Nephron (organoid): ENCODE data around the gene CDKAL1.
A peak's percentile ranks its signal among the peaks of the same experiment; 100 is the strongest.

Experiments
- H3K27ac Mint-ChIP-seq, 3 experiments: 2 replicates each; pipeline ENCODE4 v1.8.0; 2020; ENCODE audit warnings: mixed read lengths in 3 of 3, mild to moderate bottlenecking in 2 of 3, moderate library complexity in 1 of 3
- H3K27me3 Mint-ChIP-seq: 2 replicates; pipeline ENCODE4 v1.8.0; 2021; ENCODE audit warnings: low read depth, mild to moderate bottlenecking, moderate library complexity, mixed read lengths
- H3K36me3 Mint-ChIP-seq: 2 replicates; pipeline ENCODE4 v1.8.0; 2020; ENCODE audit warnings: low read depth, mixed read lengths
- H3K4me1 Mint-ChIP-seq: 2 replicates; pipeline ENCODE4 v1.8.0; 2020; ENCODE audit warnings: mixed read lengths
- H3K4me3 Mint-ChIP-seq, 3 experiments: 2 replicates each; pipeline ENCODE4 v1.8.0; 2020; ENCODE audit warnings: mild to moderate bottlenecking in 3 of 3, mixed read lengths in 3 of 3, moderate library complexity in 2 of 3
- H3K9me3 Mint-ChIP-seq: 2 replicates; pipeline ENCODE4 v1.8.0; 2020; ENCODE audit warnings: mixed read lengths
- TF ChIP-seq, protein P1 (sequence below), 3 experiments: fragments of 200-600 bp; sonication (generic); IDR thresholded peaks; one replicate each; pipeline ENCODE4 v1.5.0; 2021; ENCODE audit warnings: antibody characterized with exemption in 3 of 3; ENCODE audit not compliant: unreplicated experiment in 3 of 3

Gene CDKAL1

DNA sequence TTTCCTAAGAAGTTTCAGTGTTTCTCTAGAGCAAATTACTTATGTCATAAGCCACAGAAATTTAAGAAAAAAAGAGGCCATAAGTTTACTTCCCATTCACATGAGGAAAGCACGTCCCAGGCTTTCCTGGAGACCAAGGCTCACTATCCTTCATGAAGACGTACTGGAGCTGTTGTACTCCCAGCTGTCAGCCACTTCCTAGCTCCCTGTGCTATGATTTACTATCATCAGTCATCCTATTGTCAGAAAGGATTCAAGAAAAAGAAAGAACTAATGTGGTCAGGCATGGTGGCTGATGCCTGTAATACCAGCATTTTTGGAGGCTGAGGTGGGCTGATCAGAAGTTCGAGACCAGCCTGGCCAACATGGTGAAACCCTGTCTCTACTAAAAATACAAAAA, 721.9 kb downstream of the CDKAL1 start:
- H3K9me3 Mint-ChIP-seq = peaks cover 25% of the 10 kb centered on the region
- no peak overlapping the region for H3K4me3 Mint-ChIP-seq
- TF ChIP-seq, protein P1, sequence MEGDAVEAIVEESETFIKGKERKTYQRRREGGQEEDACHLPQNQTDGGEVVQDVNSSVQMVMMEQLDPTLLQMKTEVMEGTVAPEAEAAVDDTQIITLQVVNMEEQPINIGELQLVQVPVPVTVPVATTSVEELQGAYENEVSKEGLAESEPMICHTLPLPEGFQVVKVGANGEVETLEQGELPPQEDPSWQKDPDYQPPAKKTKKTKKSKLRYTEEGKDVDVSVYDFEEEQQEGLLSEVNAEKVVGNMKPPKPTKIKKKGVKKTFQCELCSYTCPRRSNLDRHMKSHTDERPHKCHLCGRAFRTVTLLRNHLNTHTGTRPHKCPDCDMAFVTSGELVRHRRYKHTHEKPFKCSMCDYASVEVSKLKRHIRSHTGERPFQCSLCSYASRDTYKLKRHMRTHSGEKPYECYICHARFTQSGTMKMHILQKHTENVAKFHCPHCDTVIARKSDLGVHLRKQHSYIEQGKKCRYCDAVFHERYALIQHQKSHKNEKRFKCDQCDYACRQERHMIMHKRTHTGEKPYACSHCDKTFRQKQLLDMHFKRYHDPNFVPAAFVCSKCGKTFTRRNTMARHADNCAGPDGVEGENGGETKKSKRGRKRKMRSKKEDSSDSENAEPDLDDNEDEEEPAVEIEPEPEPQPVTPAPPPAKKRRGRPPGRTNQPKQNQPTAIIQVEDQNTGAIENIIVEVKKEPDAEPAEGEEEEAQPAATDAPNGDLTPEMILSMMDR (IDR thresholded peaks at IDR 0.05; ENCODE audit: unreplicated experiment in 3 of 3) = no peak
- peaks cover 7% of the 10 kb centered on the region for H3K36me3 Mint-ChIP-seq
- peaks cover 5% of the 10 kb centered on the region for H3K27me3 Mint-ChIP-seq
- H3K27ac Mint-ChIP-seq = no peak overlapping the region
- H3K4me1 Mint-ChIP-seq = no peaks in the 10 kb centered on the region

DNA sequence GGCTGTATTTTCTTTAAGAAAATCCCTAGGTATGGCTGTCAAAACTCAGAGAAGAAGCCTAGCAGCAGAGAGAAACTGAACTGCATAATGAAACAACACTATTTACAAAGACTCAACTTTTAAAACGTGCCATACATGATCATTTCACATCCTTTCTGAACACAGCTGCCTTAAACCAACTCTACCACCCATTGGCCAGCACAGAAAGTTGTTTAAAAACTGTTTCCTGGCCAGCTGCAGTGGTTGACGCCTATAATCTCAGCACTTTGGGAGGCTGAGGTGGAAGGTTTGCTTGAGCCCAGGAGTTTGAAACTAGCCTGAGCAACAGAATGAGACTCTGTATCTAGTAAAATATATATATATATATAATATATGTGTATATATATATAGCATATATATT, 722.9 kb downstream of the CDKAL1 start:
- Mint-ChIP-seq H3K4me1 (no peaks in the 10 kb centered on the region), H3K36me3 (peaks cover 7% of the 10 kb centered on the region), H3K27me3 (peaks cover 5% of the 10 kb centered on the region), H3K4me3 (no peak overlapping the region), H3K27ac (no peak overlapping the region), H3K9me3 (peaks cover 19% of the 10 kb centered on the region)
- TF ChIP-seq, protein P1 (IDR thresholded peaks at IDR 0.05; ENCODE audit: unreplicated experiment in 3 of 3) = no peak

DNA sequence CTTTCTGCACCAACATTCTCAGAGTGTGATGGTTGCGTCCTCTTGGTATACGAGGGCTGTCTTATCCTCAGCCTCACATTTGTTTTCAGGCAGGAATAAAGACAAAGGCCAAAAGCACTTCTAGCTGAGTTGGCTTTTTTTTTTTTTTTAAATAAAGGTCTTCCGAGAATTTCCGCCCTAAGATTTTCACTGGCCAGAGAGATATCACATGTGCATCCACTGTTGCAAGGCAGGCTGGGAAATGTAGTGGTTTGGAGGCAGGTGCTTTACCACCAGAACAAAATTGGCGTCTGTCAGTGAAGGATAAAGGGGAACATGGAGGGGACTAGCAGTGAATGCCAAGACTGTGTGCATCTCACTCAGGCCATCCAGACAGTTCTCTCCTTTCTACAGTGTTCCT, 724.4 kb downstream of the CDKAL1 start:
- TF ChIP-seq, protein P1 (IDR thresholded peaks at IDR 0.05; ENCODE audit: unreplicated experiment in 3 of 3) = no peak
- Mint-ChIP-seq H3K36me3 (peaks cover 4% of the 10 kb centered on the region), H3K27me3 (peaks cover 5% of the 10 kb centered on the region), H3K9me3 (peaks cover 17% of the 10 kb centered on the region), H3K27ac (no peak overlapping the region), H3K4me3 (no peak overlapping the region), H3K4me1 (no peaks in the 10 kb centered on the region)

DNA sequence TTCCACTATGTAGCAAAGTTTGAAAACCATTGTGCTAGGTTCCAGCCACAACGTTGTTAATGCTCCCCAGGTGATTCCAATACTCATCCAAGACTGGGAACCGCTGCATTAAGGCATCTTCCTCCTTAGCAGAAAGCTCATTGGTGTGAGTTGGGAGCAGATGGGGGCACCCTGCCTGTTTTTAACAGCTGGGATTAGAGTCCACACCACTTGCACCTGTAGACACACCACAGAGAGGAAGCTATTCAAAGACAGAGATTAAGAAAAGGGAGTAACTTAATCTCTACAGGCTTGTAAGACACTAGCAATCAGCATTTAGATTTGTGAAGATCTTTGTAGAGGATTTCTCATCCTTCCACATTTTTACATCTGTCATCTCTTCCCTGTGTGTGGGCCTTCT, 725.4 kb downstream of the CDKAL1 start:
- Mint-ChIP-seq H3K27ac (no peak overlapping the region), H3K4me1 (peaks cover 9% of the 10 kb centered on the region), H3K27me3 (peaks cover 5% of the 10 kb centered on the region), H3K4me3 (no peak overlapping the region), H3K36me3 (no peaks in the 10 kb centered on the region), H3K9me3 (peaks cover 7% of the 10 kb centered on the region)
- TF ChIP-seq, protein P1 (IDR thresholded peaks at IDR 0.05; ENCODE audit: unreplicated experiment in 3 of 3) = no peak

DNA sequence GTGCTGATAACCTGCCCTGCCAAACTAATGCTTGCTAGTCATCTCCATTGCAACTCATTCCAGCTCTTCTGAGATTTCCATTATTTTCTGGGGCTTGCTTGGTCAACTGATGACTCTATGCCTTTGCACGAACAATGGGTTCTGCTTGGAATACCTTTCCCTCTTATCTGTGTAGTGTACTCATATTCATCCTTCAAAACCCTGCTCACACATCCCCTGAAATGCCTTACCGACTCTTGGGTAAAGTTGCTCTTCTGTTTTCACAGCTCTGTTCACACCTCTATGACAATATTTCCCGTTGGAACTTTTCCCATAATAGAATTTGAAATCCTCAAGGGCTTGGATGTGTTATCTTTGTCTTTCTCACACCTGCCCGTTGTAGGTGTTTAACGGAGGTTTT, 728.2 kb downstream of the CDKAL1 start:
- peaks cover 5% of the 10 kb centered on the region for H3K27me3 Mint-ChIP-seq
- H3K27ac Mint-ChIP-seq = no peak overlapping the region
- TF ChIP-seq, protein P1 (IDR thresholded peaks at IDR 0.05; ENCODE audit: unreplicated experiment in 3 of 3) = no peak

DNA sequence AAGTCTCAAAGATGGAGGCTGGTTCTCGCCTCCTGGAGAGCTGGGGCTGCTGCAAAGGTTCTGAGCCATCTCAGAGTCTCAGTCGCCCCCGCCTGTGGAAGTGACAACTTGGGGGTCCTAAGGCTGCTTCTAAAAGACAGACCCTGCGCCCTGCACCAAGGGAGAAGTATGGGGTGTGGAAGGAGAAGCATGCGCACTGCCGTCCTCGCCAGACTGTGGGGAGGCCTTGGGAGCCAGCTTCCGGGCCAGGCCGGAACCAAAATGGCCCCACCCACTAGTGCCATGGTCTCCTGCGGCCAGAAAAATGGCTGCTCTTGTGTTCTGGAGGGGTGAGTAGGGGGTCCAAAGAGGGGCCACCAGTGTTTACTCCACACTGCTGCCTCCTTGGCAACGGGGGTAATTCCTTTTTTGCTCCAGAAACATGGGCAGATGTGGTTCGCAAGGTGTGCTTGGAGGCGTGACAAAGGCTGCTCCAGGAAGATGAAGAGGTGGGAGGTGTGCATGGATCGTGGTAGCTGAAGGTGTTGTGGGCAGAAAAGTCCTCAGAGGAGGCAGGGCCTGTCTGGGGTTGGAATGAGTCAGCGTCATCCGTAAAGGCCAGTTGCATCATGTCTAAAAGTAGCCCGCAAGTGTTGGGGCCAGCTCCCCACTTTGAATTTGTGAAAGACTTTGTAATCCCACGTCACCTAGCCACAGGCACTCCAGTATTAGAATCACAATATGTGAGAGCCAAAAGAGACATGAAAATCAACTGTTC, 729.5 kb downstream of the CDKAL1 start:
- Mint-ChIP-seq H3K27ac (peak overlapping the region; percentile 16 to 74 (median 54)), H3K36me3 (no peaks in the 10 kb centered on the region), H3K4me1 (peaks cover 14% of the 10 kb centered on the region), H3K27me3 (peaks cover 5% of the 10 kb centered on the region), H3K4me3 (no peak overlapping the region), H3K9me3 (peaks cover 7% of the 10 kb centered on the region)
- TF ChIP-seq, protein P1 (IDR thresholded peaks at IDR 0.05; ENCODE audit: unreplicated experiment in 3 of 3) = no peak

More for the DNA sequence above, 728.2 kb downstream of the CDKAL1 start:
- Mint-ChIP-seq H3K9me3 (peaks cover 7% of the 10 kb centered on the region), H3K36me3 (no peaks in the 10 kb centered on the region), H3K4me3 (no peak overlapping the region), H3K4me1 (peaks cover 14% of the 10 kb centered on the region)
